ENCODE results near the gene LRRN4CL. TPM values are rescaled to one million over a fixed set of nuclear protein-coding genes. Genes with fewer than 3 reads are reported as not detected.

Gene LRRN4CL
- total and polyA plus RNA-seq, 2 of the 8 experiments (the other 6 are each of a cell fraction or from before 2014, with no cell fraction given), result 0.05 to 0.26 TPM

GRCh38 chr11:62716816-62717215, 27.5 kb upstream of the LRRN4CL start:
- H3K36me3 ChIP-seq (ENCODE audit: control insufficient read depth in 2 of 4, insufficient read depth in 4 of 4, low read length in 3 of 4), result peaks cover 41 to 97% (median 80%) of the 10 kb centered on the region in 4 experiments
- H2AK5ac ChIP-seq (ENCODE audit: low read depth, low read length), result no peak overlapping the region
- TF ChIP-seq SUZ12 (IDR thresholded peaks at IDR 0.05; ENCODE audit: low read length), result no peak
- TF ChIP-seq CHD1 (IDR thresholded peaks at IDR 0.05; ENCODE audit: low read depth, low read length), result no peak
- TF ChIP-seq SRF (IDR thresholded peaks at IDR 0.05; ENCODE audit: low read depth, low read length), result no peak
- TF ChIP-seq RBBP5 (IDR thresholded peaks at IDR 0.05; ENCODE audit: borderline replicate concordance, low read depth, low read length), result no peak
- no peak for TF ChIP-seq TBP (IDR thresholded peaks at IDR 0.05; ENCODE audit: low read depth, low read length)
- TF ChIP-seq HDAC2 (IDR thresholded peaks at IDR 0.05; ENCODE audit: borderline replicate concordance in 1 of 2, low read depth in 2 of 2, low read length in 2 of 2), result no peak
- TF ChIP-seq HDAC6 (IDR thresholded peaks at IDR 0.05; ENCODE audit: low read depth, low read length), result no peak
- no peak for TF ChIP-seq ZNF274 (IDR thresholded peaks at IDR 0.05; ENCODE audit: borderline replicate concordance, extremely low read depth, low read length)
- no peak for TF ChIP-seq EP300 (IDR thresholded peaks at IDR 0.05; ENCODE audit: borderline replicate concordance in 1 of 2, low read depth in 2 of 2, low read length in 2 of 2)
- no peak for TF ChIP-seq JUN (IDR thresholded peaks at IDR 0.05; ENCODE audit: low read depth, low read length)
- TF ChIP-seq, protein P1, sequence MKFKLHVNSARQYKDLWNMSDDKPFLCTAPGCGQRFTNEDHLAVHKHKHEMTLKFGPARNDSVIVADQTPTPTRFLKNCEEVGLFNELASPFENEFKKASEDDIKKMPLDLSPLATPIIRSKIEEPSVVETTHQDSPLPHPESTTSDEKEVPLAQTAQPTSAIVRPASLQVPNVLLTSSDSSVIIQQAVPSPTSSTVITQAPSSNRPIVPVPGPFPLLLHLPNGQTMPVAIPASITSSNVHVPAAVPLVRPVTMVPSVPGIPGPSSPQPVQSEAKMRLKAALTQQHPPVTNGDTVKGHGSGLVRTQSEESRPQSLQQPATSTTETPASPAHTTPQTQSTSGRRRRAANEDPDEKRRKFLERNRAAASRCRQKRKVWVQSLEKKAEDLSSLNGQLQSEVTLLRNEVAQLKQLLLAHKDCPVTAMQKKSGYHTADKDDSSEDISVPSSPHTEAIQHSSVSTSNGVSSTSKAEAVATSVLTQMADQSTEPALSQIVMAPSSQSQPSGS (IDR thresholded peaks at IDR 0.05; ENCODE audit: low read length), result no peak
- ChIA-PET POLR2A (ENCODE audit: partially characterized antibody) (interaction anchor here (1.0 to 61.4 kb wide), 10 partner anchors 9 to 143 kb away, joined by 3 to 2041 read pairs (median 5); partner anchors contain the start of genes BSCL2, C11orf98, CSKMT and EEF1G), CTCF (ENCODE audit: partially characterized antibody) (interaction anchor here (0.6 kb wide), 1 partner anchor 496 kb away, joined by 4 read pairs; no protein-coding TSS in a partner anchor)
- H4K91ac ChIP-seq (replicated peaks; ENCODE audit: insufficient read length, low read length), result no peak overlapping the region
- no peak overlapping the region for H4K5ac ChIP-seq (ENCODE audit: insufficient read length, low read depth, low read length)
- H3K4me3 ChIP-seq (ENCODE audit: extremely low read depth in 1 of 4, insufficient read depth in 2 of 4, low read depth in 3 of 4, low read length in 4 of 4), result no peak overlapping the region
- H3K27ac ChIP-seq (ENCODE audit: low read depth, low read length), result no peak overlapping the region
- no peak overlapping the region for H2BK15ac ChIP-seq (ENCODE audit: low read length)
- no peaks in the 10 kb centered on the region; the same call in 1 of the 2 replicates for H3K79me1 ChIP-seq (ENCODE audit: low read depth, low read length)
- H3K23ac ChIP-seq (ENCODE audit: insufficient read length), result no peak overlapping the region
- H4K8ac ChIP-seq (ENCODE audit: extremely low read depth, insufficient read depth, low read length), result no peak overlapping the region
- H2BK12ac ChIP-seq (ENCODE audit: low read depth, low read length), result no peak overlapping the region
- 93% methylated on average over 11 of the region's 11 CpGs; no CpG with 5 or more reads in 1 of the 2 experiments for WGBS, 2 experiments (ENCODE audit: extremely low coverage in 1 of 2, insufficient coverage in 1 of 2, insufficient read length in 1 of 2, insufficient replicate concordance in 2 of 2, low coverage in 1 of 2, low lambda C conversion rate in 2 of 2, missing lambda C conversion rate in 1 of 2)
- peaks cover 0 to 13% (median 2%) of the 10 kb centered on the region in 4 experiments; a peak in 3 of 7 replicates for H3K4me1 ChIP-seq (replicated peaks in 1 of 4; ENCODE audit: control insufficient read depth in 3 of 4, insufficient read depth in 4 of 4, low read length in 3 of 4)
- H3K79me2 ChIP-seq (ENCODE audit: control insufficient read depth in 1 of 2, insufficient read depth in 2 of 2, low read length in 2 of 2), result peaks cover 0 to 19% of the 10 kb centered on the region in 2 experiments; a peak in 2 of 4 replicates
- H3K14ac ChIP-seq (ENCODE audit: insufficient read length), result no peak overlapping the region
- H2AFZ ChIP-seq (ENCODE audit: low read length), result no peak overlapping the region
- H3K9ac ChIP-seq (replicated peaks in 1 of 4; ENCODE audit: extremely low read depth in 1 of 4, low read depth in 3 of 4, low read length in 3 of 4), result no peak overlapping the region
- no peak overlapping the region for H3K56ac ChIP-seq (replicated peaks; ENCODE audit: insufficient read length, low read depth, low read length)
- no peak overlapping the region for H2BK5ac ChIP-seq (ENCODE audit: low read depth, low read length)
- H2BK120ac ChIP-seq (replicated peaks; ENCODE audit: low read depth, low read length), result no peak overlapping the region
- no peaks in the 10 kb centered on the region; a peak in 1 of 7 replicates for H3K27me3 ChIP-seq (replicated peaks in 1 of 4; ENCODE audit: control insufficient read depth in 3 of 4, extremely low read depth in 1 of 4, insufficient read depth in 3 of 4, low read length in 3 of 4)
- H3K9me3 ChIP-seq (ENCODE audit: insufficient read depth in 2 of 2, low read depth in 1 of 2, low read length in 1 of 2), result no peaks in the 10 kb centered on the region
- H3K4ac ChIP-seq (replicated peaks; ENCODE audit: insufficient read length, low read depth, low read length), result no peak overlapping the region
- H2BK20ac ChIP-seq (ENCODE audit: low read length), result no peak overlapping the region
- FAIRE-seq, result no peak
- DNase-seq (ENCODE audit: low read depth in 1 of 2, low spot score in 2 of 2), result no peak
- no peaks in the 10 kb centered on the region for H3K23me2 ChIP-seq (ENCODE audit: low read depth, low read length)
- H3K4me2 ChIP-seq (ENCODE audit: insufficient read depth in 1 of 2, low read depth in 2 of 2, low read length in 2 of 2), result no peak overlapping the region
- H3K18ac ChIP-seq (ENCODE audit: extremely low read depth, low read length), result no peak overlapping the region
- H4K20me1 ChIP-seq (replicated peaks in 1 of 2; ENCODE audit: control insufficient read depth in 1 of 2, insufficient read depth in 2 of 2, low read length in 2 of 2), result peaks cover 0 to 3% of the 10 kb centered on the region in 2 experiments

Measured in H1 (cell line).